K562 (cell line): ENCODE data around the gene FASN. TPM values are rescaled to one million over a fixed set of nuclear protein-coding genes. Genes with fewer than 3 reads are reported as not detected.
A peak's percentile ranks its signal among the peaks of the same experiment; 100 is the strongest.

Experiments used
- ATF4 ChIP-seq: fragments of 450-650 bp; formaldehyde crosslinking; IDR thresholded peaks from 2 replicates; pipeline ENCODE4 v1.4.0; 2022; ENCODE audit warnings: mild to moderate bottlenecking, moderate library complexity
- BHLHE40 ChIP-seq: IDR thresholded peaks from 2 replicates; pipeline ENCODE4 v1.6.1; 2011; ENCODE audit warnings: low read length, improper control_type of control experiment
- CGGBP1 ChIP-seq: fragments of 250-450 bp; sonication (Bioruptor Pico); IDR thresholded peaks from 2 replicates; pipeline ENCODE4 v1.9.0; 2021; ENCODE audit warnings: mild to moderate bottlenecking
- DLX4 ChIP-seq: fragments of 250-450 bp; sonication (Bioruptor Pico); IDR thresholded peaks from 2 replicates; pipeline ENCODE4 v1.6.1; 2021; ENCODE audit warnings: mild to moderate bottlenecking
- FOXA3 ChIP-seq, 2 experiments: fragments of 450-650 bp in 1 of 2; sonication (generic) in 1 of 2; formaldehyde crosslinking; IDR thresholded peaks in 1 of 2; conservative IDR thresholded peaks in 1 of 2; 2 replicates each; pipeline versions ENCODE4 v1.4.0 to v1.8.0; 2020 to 2022; ENCODE audit warnings: mild to moderate bottlenecking in 2 of 2, missing genetic modification reagents in 1 of 2
- HCFC1 ChIP-seq: IDR thresholded peaks from 2 replicates; pipeline ENCODE4 v1.6.1; 2012; ENCODE audit warnings: low read depth, low read length, improper control_type of control experiment
- MAZ ChIP-seq, 2 experiments: fragments of 450-650 bp in 1 of 2; sonication (generic) in 1 of 2; formaldehyde crosslinking; IDR thresholded peaks in 1 of 2; conservative IDR thresholded peaks in 1 of 2; 2 replicates each; pipeline versions ENCODE4 v1.4.0 to v1.5.0; 2020; ENCODE audit warnings: mild to moderate bottlenecking in 1 of 2, missing genetic modification reagents in 1 of 2
- MBD2 ChIP-seq: sonication (generic); IDR thresholded peaks from 2 replicates; pipeline ENCODE4 v1.6.1; 2016; ENCODE audit warnings: low read depth, borderline replicate concordance
- MTA3 ChIP-seq: fragments of 450-650 bp; formaldehyde crosslinking; IDR thresholded peaks from 2 replicates; pipeline ENCODE4 v1.6.1; 2017; ENCODE audit warnings: mild to moderate bottlenecking, borderline replicate concordance
- NFE2 ChIP-seq: IDR thresholded peaks from 2 replicates; pipeline ENCODE4 v1.6.1; 2014; ENCODE audit warnings: antibody characterized with exemption, low read depth
- NR0B1 ChIP-seq: fragments of 450-650 bp; IDR thresholded peaks from one replicate; pipeline ENCODE4 v1.6.1; 2018; ENCODE audit warnings: mild to moderate bottlenecking, moderate library complexity; ENCODE audit not compliant: partially characterized antibody
- NR3C1 ChIP-seq: sonication (generic); formaldehyde crosslinking; IDR thresholded peaks from 2 replicates; pipeline ENCODE4 v1.8.1; 2022; ENCODE audit warnings: missing genetic modification reagents
- PHF20 ChIP-seq: fragments of 450-650 bp; IDR thresholded peaks from 2 replicates; pipeline ENCODE4 v1.6.1; 2018; ENCODE audit not compliant: partially characterized antibody
- POLR2AphosphoS2 ChIP-seq: IDR thresholded peaks from 2 replicates; pipeline ENCODE4 v1.6.1; 2012; ENCODE audit warnings: low read length, improper control_type of control experiment
- RBBP5 ChIP-seq: fragments of 200-600 bp; sonication (generic); IDR thresholded peaks from 2 replicates; pipeline ENCODE4 v1.6.1; 2012; ENCODE audit warnings: borderline replicate concordance, mild to moderate bottlenecking, low read length, control low read depth, inconsistent platforms; ENCODE audit not compliant: insufficient read depth, poor library complexity, severe bottlenecking
- SMARCC2 ChIP-seq: fragments of 450-650 bp; IDR thresholded peaks from 2 replicates; pipeline ENCODE4 v1.6.1; 2017; ENCODE audit warnings: antibody characterized with exemption, moderate library complexity, mild to moderate bottlenecking, low read depth
- SRSF9 ChIP-seq: fragments of 200-400 bp; formaldehyde crosslinking; IDR thresholded peaks from 2 replicates; pipeline ENCODE4 v1.6.1; 2017; ENCODE audit warnings: low read depth, low read length, borderline replicate concordance
- TCF3 ChIP-seq: sonication (generic); formaldehyde crosslinking; IDR thresholded peaks from 2 replicates; pipeline ENCODE4 v1.4.0; 2020; ENCODE audit warnings: mild to moderate bottlenecking, missing genetic modification reagents
- TEAD2 ChIP-seq: fragments of 450-650 bp; IDR thresholded peaks from 2 replicates; pipeline ENCODE4 v1.6.1; 2016; ENCODE audit warnings: missing genetic modification characterization, control low read depth, missing compliant biosample characterization
- THRA ChIP-seq: fragments of 450-650 bp; IDR thresholded peaks from 2 replicates; pipeline ENCODE4 v1.6.1; 2017; ENCODE audit warnings: mild to moderate bottlenecking, moderate library complexity
- TRIM28 ChIP-seq: fragments of 450-650 bp; IDR thresholded peaks from 2 replicates; pipeline ENCODE4 v1.6.1; 2017
- U2AF1 ChIP-seq: fragments of 200-400 bp; formaldehyde crosslinking; optimal IDR thresholded peaks from 2 replicates; pipeline ENCODE3; 2017; ENCODE audit warnings: mild to moderate bottlenecking, low read depth, low read length, moderate library complexity
- YBX1 ChIP-seq: fragments of 450-650 bp; IDR thresholded peaks from 2 replicates; pipeline ENCODE4 v1.7.1; 2016; ENCODE audit warnings: mild to moderate bottlenecking
- ZNF165 ChIP-seq: fragments of 250-450 bp; sonication (Bioruptor Pico); IDR thresholded peaks from 2 replicates; pipeline ENCODE4 v1.4.0; 2020; ENCODE audit warnings: borderline replicate concordance
- ZNF75A ChIP-seq: fragments of 450-650 bp; formaldehyde crosslinking; IDR thresholded peaks from 2 replicates; pipeline ENCODE4 v1.4.0; 2020; ENCODE audit warnings: mild to moderate bottlenecking
- polyA plus RNA-seq, 8 experiments: library from polyadenylated mRNA; depleted of rRNA in 4 of 8; stranded (reverse) in 5 of 8; unstranded in 3 of 8; fragments of >200 nt; fragmentation: Nextera tagmentation in 2 of 8; fragmentation: Illumina TruSeq in 1 of 8; extraction: Ambion mirVana in 2 of 8; extraction: Trizol in 1 of 8; gene quantifications; 2 replicates each; pipeline versions ENCODE4 v1.2.1 to v1.2.3, GENCODE V29; 2011 to 2014; ENCODE audit warnings: inconsistent platforms in 1 of 8, missing spikeins in 1 of 8
- total RNA-seq, 7 experiments: library from RNA; depleted of rRNA in 6 of 7; stranded (reverse); fragments of >200 nt in 6 of 7; fragmentation: Illumina TruSeq in 2 of 7; extraction: Trizol in 2 of 7; gene quantifications; 2 replicates each; pipeline versions ENCODE4 v1.2.1 to v1.2.3, GENCODE V29; 2011 to 2021; ENCODE audit warnings: low replicate concordance in 1 of 7

The FASN gene
- total and polyA plus RNA-seq, 9 of the 15 experiments (the other 6 are each of a cell fraction or from before 2014, with no cell fraction given) = 0.15 to 663 (median 49.9) TPM

- TF ChIP-seq MAZ (CRISPR knock-in tag; conservative IDR thresholded peaks at IDR 0.05 in 1 of 2, IDR thresholded peaks at IDR 0.05 in 1 of 2) (no peak), MTA3 (no peak), PHF20 (no peak), NR0B1 (no peak), SMARCC2 (no peak), RBBP5 (no peak), CGGBP1 (CRISPR knock-in tag) (no peak), MBD2 (no peak), THRA (no peak), ZNF75A (CRISPR knock-in tag) (no peak), DLX4 (CRISPR knock-in tag) (no peak), FOXA3 (CRISPR knock-in tag; conservative IDR thresholded peaks at IDR 0.05 in 1 of 2, IDR thresholded peaks at IDR 0.05 in 1 of 2) (no peak), TEAD2 (tag) (no peak), TRIM28 (no peak), BHLHE40 (no peak), YBX1 (no peak), TCF3 (CRISPR knock-in tag) (no peak), POLR2AphosphoS2 (peak; percentile 73; the same call in 1 of the 2 replicates), ZNF165 (CRISPR knock-in tag) (no peak), HCFC1 (no peak), ATF4 (CRISPR knock-in tag) (no peak), U2AF1 (no peak), NR3C1 (CRISPR knock-in tag) (no peak), SRSF9 (no peak), NFE2 (no peak)
These were observed 20.2 kb downstream of the FASN start (continued) for GRCh38 chr17:82077617-82078358.
